ENCODE data around the gene APOL3. TPM values are rescaled to one million over a fixed set of nuclear protein-coding genes. Genes with fewer than 3 reads are reported as not detected.

APOL3 gene
- total and polyA plus RNA-seq, 9 donors, result 15.4 to 62.1 (median 19.4) TPM

- H3K36me3 ChIP-seq, result no peaks in the 10 kb centered on the region
- no peaks in the 10 kb centered on the region for H3K9me3 ChIP-seq
- H3K4me1 ChIP-seq (ENCODE audit: insufficient read depth), result peaks cover 23% of the 10 kb centered on the region
- intact Hi-C loops (cut with DNase I), result loop anchor here in 1 of 4 donors (10.0 kb wide), 1 partner anchor 1158 kb away; no protein-coding TSS in a partner anchor
- 4% methylated on average over 15 of the region's 15 CpGs for WGBS, 3 donors
- peak overlapping the region; percentile 35 for H3K4me3 ChIP-seq
- H3K27me3 ChIP-seq, result no peaks in the 10 kb centered on the region
- TF ChIP-seq, protein P1, sequence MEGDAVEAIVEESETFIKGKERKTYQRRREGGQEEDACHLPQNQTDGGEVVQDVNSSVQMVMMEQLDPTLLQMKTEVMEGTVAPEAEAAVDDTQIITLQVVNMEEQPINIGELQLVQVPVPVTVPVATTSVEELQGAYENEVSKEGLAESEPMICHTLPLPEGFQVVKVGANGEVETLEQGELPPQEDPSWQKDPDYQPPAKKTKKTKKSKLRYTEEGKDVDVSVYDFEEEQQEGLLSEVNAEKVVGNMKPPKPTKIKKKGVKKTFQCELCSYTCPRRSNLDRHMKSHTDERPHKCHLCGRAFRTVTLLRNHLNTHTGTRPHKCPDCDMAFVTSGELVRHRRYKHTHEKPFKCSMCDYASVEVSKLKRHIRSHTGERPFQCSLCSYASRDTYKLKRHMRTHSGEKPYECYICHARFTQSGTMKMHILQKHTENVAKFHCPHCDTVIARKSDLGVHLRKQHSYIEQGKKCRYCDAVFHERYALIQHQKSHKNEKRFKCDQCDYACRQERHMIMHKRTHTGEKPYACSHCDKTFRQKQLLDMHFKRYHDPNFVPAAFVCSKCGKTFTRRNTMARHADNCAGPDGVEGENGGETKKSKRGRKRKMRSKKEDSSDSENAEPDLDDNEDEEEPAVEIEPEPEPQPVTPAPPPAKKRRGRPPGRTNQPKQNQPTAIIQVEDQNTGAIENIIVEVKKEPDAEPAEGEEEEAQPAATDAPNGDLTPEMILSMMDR (IDR thresholded peaks at IDR 0.05), result no peak
- TF ChIP-seq POLR2A (IDR thresholded peaks at IDR 0.05), result peak; percentile 29
- peak; percentile 77 for TF ChIP-seq EP300 (IDR thresholded peaks at IDR 0.05)
- peak; percentile 85 to 93 (median 89) for DNase-seq
- peak overlapping the region; percentile 84 to 85 for H3K27ac ChIP-seq
Measured at GRCh38 chr22:36156515-36157419, 3.8 kb downstream of the APOL3 start.

GRCh38 chr22:36156119-36156514 is 4.4 kb downstream of the APOL3 start:
- Histone ChIP-seq H3K9me3 (no peaks in the 10 kb centered on the region), H3K4me1 (ENCODE audit: insufficient read depth) (peaks cover 23% of the 10 kb centered on the region), H3K36me3 (no peaks in the 10 kb centered on the region), H3K4me3 (peak overlapping the region; percentile 35), H3K27me3 (no peaks in the 10 kb centered on the region), H3K27ac (peak overlapping the region; percentile 84 to 85)
- WGBS, 3 donors, result 32 to 37% (median 37%) methylated on average over 8 of the region's 8 CpGs
- no peak for DNase-seq
- intact Hi-C loops (cut with DNase I), result loop anchor here in 1 of 4 donors (10.0 kb wide), 1 partner anchor 1159 kb away; no protein-coding TSS in a partner anchor
- TF ChIP-seq EP300 (IDR thresholded peaks at IDR 0.05) (no peak), POLR2A (IDR thresholded peaks at IDR 0.05) (no peak)
- TF ChIP-seq, protein P1 (IDR thresholded peaks at IDR 0.05), result no peak

DNA sequence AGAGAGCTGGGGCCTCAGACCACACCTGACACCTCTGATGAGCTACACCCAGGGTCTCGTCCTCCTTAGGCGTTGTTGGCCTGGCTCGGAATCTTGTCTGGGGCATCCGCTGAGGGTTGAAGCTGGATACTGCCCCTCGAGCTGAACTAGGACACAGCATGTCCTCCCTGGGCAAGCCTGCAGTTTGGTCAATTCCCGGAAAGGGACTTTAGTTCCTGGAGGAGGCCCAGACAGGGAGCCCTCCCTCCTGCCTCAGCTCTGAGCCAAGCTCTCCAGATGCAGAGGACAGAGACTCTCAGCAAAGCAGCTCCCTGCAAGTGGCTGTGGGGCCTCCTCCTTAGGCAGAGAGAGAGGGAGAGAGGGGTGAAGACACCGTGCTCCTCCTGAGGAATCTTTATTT is 4.9 kb downstream of the APOL3 start:
- peak; percentile 52 to 78 (median 65) for DNase-seq
- intact Hi-C loops (cut with DNase I), result loop anchor here in 1 of 4 donors (10.0 kb wide), 1 partner anchor 1159 kb away; no protein-coding TSS in a partner anchor
- Histone ChIP-seq H3K36me3 (no peaks in the 10 kb centered on the region), H3K9me3 (no peaks in the 10 kb centered on the region), H3K27ac (peak overlapping the region; percentile 84 to 85), H3K4me1 (ENCODE audit: insufficient read depth) (peaks cover 21% of the 10 kb centered on the region), H3K27me3 (no peaks in the 10 kb centered on the region), H3K4me3 (peak overlapping the region; percentile 35)
- TF ChIP-seq, protein P1 (IDR thresholded peaks at IDR 0.05), result no peak
- TF ChIP-seq POLR2A (IDR thresholded peaks at IDR 0.05) (no peak), EP300 (IDR thresholded peaks at IDR 0.05) (peak; percentile 66)
- WGBS, 3 donors, result 39 to 48% (median 39%) methylated on average over 7 of the region's 7 CpGs

DNA sequence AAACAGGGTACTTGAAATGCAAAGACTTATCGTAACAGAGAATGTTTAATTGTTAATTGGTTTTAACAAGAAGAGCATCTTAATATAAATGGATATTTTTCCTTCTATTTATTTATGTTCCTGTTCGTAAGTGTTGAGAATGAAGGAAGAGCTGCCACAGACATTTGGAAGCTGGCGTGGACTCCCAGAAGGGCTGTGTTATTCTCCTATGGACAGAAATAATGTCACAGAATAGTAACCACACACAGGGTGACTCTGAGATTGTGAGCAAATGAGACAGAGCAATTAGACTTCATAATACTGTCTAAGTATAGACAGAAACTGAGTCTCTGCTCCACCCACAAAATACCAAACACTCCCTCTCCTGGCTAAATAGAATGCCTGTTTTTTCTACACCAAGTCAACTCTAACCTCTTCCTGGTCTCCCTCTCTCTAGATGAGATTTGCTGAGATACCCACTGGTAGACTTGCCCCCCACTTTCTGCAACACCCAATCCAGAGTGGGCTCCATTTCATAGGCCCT is 6.1 kb downstream of the APOL3 start:
- intact Hi-C loops (cut with DNase I), result loop anchor here in 1 of 4 donors (10.0 kb wide), 1 partner anchor 1160 kb away; no protein-coding TSS in a partner anchor
- no peak for DNase-seq
- H3K27ac ChIP-seq, result peak overlapping the region; percentile 84 to 85
- H3K27me3 ChIP-seq, result no peaks in the 10 kb centered on the region
- H3K9me3 ChIP-seq, result no peaks in the 10 kb centered on the region
- no peak overlapping the region for H3K4me3 ChIP-seq
- 93 to 97% (median 93%) methylated on average over 3 of the region's 3 CpGs for WGBS, 3 donors
- no peak for TF ChIP-seq POLR2A (IDR thresholded peaks at IDR 0.05)
- TF ChIP-seq, protein P1 (IDR thresholded peaks at IDR 0.05), result no peak
- no peak for TF ChIP-seq EP300 (IDR thresholded peaks at IDR 0.05)
- H3K36me3 ChIP-seq, result no peaks in the 10 kb centered on the region
- H3K4me1 ChIP-seq (ENCODE audit: insufficient read depth), result peaks cover 15% of the 10 kb centered on the region

Measured in ovary (tissue), 9 donors.